Suprapubic skin (tissue), 4 donors: ENCODE data around the gene GINS1. TPM values are rescaled to one million over a fixed set of nuclear protein-coding genes. Genes with fewer than 3 reads are reported as not detected.

ENCODE experiments used
- DNase-seq, 2 donors: peaks; one replicate each; pipeline ENCODE4 v3.0.0-alpha.2; 2019; ENCODE audit warnings: low spot score in 2 of 2
- H3K27ac ChIP-seq: fragments of 200-600 bp; sonication (generic); one replicate; pipeline ENCODE4 v1.5.1; 2019
- H3K27me3 ChIP-seq: fragments of 200-600 bp; sonication (generic); one replicate; pipeline ENCODE4 v1.5.1; 2019
- H3K36me3 ChIP-seq: fragments of 200-600 bp; sonication (generic); one replicate; pipeline ENCODE4 v1.5.1; 2019
- H3K4me1 ChIP-seq: fragments of 200-600 bp; sonication (generic); one replicate; pipeline ENCODE4 v1.5.1; 2019
- H3K4me3 ChIP-seq: fragments of 200-600 bp; sonication (generic); one replicate; pipeline ENCODE4 v1.5.1; 2019; ENCODE audit warnings: mild to moderate bottlenecking
- H3K9me3 ChIP-seq: fragments of 200-600 bp; sonication (generic); one replicate; pipeline ENCODE4 v1.5.1; 2019
- CTCF ChIP-seq, 2 donors: fragments of 200-600 bp in 1 of 2; fragments of 450-650 bp in 1 of 2; sonication (generic) in 1 of 2; IDR thresholded peaks; one replicate each; pipeline ENCODE4 v1.5.1; 2016 to 2019; ENCODE audit warnings: antibody characterized with exemption in 2 of 2, mild to moderate bottlenecking in 1 of 2, moderate library complexity in 1 of 2
- EP300 ChIP-seq: sonication (generic); formaldehyde crosslinking; IDR thresholded peaks from one replicate; pipeline ENCODE4 v1.6.1; 2017; ENCODE audit warnings: antibody characterized with exemption
- POLR2A ChIP-seq, 2 donors: fragments of 450-650 bp; IDR thresholded peaks; one replicate each; pipeline ENCODE4 v1.6.1; 2017; ENCODE audit warnings: antibody characterized with exemption in 2 of 2, mild to moderate bottlenecking in 2 of 2, moderate library complexity in 2 of 2
- POLR2AphosphoS5 ChIP-seq, 3 donors: sonication (generic); formaldehyde crosslinking; IDR thresholded peaks; one replicate each; pipeline ENCODE4 v1.6.1; 2017; ENCODE audit warnings: antibody characterized with exemption in 3 of 3
- WGBS: methylation state at CpG from one replicate; pipeline ENCODE4 v1.1.5; 2018; 5-methylcytosine and 5-hydroxymethylcytosine counted together
- total RNA-seq, 4 donors: library from RNA; depleted of rRNA; stranded (reverse); fragments of >200 nt; gene quantifications; one replicate each; pipeline ENCODE4 v1.1.0, GENCODE V29; 2016

GINS1 gene
- total RNA-seq, 4 donors from 2014 or later: 2.4 to 3.6 (median 2.6) TPM

GRCh38 chr20:25464501-25465242 lies 57.2 kb downstream of the GINS1 start:
- Histone ChIP-seq H3K4me3 (no peak overlapping the region), H3K27ac (no peak overlapping the region), H3K9me3 (no peaks in the 10 kb centered on the region), H3K36me3 (peaks cover 24% of the 10 kb centered on the region), H3K27me3 (no peaks in the 10 kb centered on the region), H3K4me1 (no peaks in the 10 kb centered on the region)
- 77% methylated on average over 13 of the region's 13 CpGs for WGBS
- peak in 1 of 2 donors; percentile 45 for DNase-seq
- TF ChIP-seq CTCF (IDR thresholded peaks at IDR 0.05): no peak
- no peak for TF ChIP-seq EP300
- TF ChIP-seq POLR2AphosphoS5 (IDR thresholded peaks at IDR 0.05): no peak
- no peak for TF ChIP-seq POLR2A (IDR thresholded peaks at IDR 0.05)

DNA sequence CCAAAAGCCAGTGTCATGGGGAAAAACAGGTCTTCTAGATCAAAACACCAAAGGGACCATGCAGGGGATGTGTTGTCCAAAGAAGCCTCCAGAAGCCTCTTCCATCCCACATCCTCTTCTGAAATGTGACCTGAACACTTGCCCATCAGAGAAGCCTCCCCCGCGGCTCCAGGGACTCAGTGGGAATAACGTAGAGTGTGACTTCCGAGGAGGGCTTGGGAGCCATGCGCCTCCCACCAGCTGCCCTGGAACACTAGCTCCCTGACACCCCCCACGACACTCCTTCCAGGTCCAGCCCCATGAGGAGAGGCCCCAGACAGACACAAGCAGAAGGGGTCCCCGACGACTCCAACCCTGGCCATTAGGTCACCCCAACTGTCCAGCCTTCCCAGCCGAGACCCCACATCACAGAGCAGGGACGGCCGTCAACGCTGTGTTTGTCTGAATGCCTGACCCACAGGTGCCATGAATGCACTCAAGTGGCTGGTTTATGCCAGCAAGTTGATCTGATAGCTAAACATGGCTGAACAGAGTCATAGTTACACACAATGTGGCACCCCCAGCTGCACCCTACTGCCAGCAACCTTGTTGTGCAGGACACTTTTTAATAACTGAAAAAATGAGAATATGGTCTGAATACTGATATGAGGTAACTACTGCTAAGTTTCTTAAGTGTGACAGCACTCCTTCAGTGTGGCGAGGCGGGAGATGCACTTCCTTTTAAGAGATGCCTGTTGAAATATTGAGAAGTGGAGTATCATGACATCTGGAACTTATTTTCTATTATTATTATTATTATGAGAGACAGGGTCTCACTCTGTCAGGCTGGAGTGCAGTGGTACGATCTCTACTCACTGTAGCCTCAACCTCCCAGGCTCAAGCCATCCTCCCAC lies 58.0 kb downstream of the GINS1 start:
- Histone ChIP-seq H3K27ac (no peak overlapping the region), H3K36me3 (peaks cover 24% of the 10 kb centered on the region), H3K4me3 (no peak overlapping the region), H3K27me3 (no peaks in the 10 kb centered on the region), H3K4me1 (no peaks in the 10 kb centered on the region), H3K9me3 (no peaks in the 10 kb centered on the region)
- no peak for TF ChIP-seq POLR2A (IDR thresholded peaks at IDR 0.05)
- no peak for TF ChIP-seq POLR2AphosphoS5 (IDR thresholded peaks at IDR 0.05)
- TF ChIP-seq EP300: no peak
- TF ChIP-seq CTCF (IDR thresholded peaks at IDR 0.05): no peak
- WGBS: 89% methylated on average over 14 of the region's 15 CpGs
- DNase-seq: peak in 1 of 2 donors; percentile 75

GRCh38 chr20:25466846-25467245 lies 59.4 kb downstream of the GINS1 start:
- Histone ChIP-seq H3K27ac (no peak overlapping the region), H3K4me1 (no peaks in the 10 kb centered on the region), H3K27me3 (no peaks in the 10 kb centered on the region), H3K9me3 (no peaks in the 10 kb centered on the region), H3K4me3 (no peak overlapping the region), H3K36me3 (peaks cover 16% of the 10 kb centered on the region)
- DNase-seq: peak in 1 of 2 donors; percentile 47
- 78% methylated on average over 5 of the region's 7 CpGs for WGBS
- no peak for TF ChIP-seq POLR2A (IDR thresholded peaks at IDR 0.05)
- no peak for TF ChIP-seq CTCF (IDR thresholded peaks at IDR 0.05)
- TF ChIP-seq POLR2AphosphoS5 (IDR thresholded peaks at IDR 0.05): no peak
- no peak for TF ChIP-seq EP300

- H3K4me1 ChIP-seq: no peaks in the 10 kb centered on the region
- no peak for DNase-seq
- TF ChIP-seq EP300 (no peak), POLR2A (IDR thresholded peaks at IDR 0.05) (no peak), POLR2AphosphoS5 (IDR thresholded peaks at IDR 0.05) (no peak), CTCF (IDR thresholded peaks at IDR 0.05) (no peak)
- H3K27me3 ChIP-seq: no peaks in the 10 kb centered on the region
- 90% methylated on average over 8 of the region's 8 CpGs for WGBS
- H3K27ac ChIP-seq: no peak overlapping the region
- H3K9me3 ChIP-seq: no peaks in the 10 kb centered on the region
- no peak overlapping the region for H3K4me3 ChIP-seq
- peaks cover 12% of the 10 kb centered on the region for H3K36me3 ChIP-seq
Observed at GRCh38 chr20:25467441-25467840, 60.0 kb downstream of the GINS1 start.
